Dendritic cell treated with granulocyte-macrophage colony-stimulating factor and Interleukin-4, amounts not matched to agents 40 ng/mL and 50 ng/mL, for 4 days (primary cell): ENCODE data around the gene MYOM1.

Experiments used
- H3K27ac Mint-ChIP-seq: one replicate; pipeline ENCODE4 v1.8.0; 2022; ENCODE audit warnings: mild to moderate bottlenecking, mixed read lengths
- H3K27me3 Mint-ChIP-seq: one replicate; pipeline ENCODE4 v1.8.0; 2022; ENCODE audit warnings: mild to moderate bottlenecking, mixed read lengths
- H3K36me3 Mint-ChIP-seq: one replicate; pipeline ENCODE4 v1.8.0; 2022; ENCODE audit warnings: low read depth, mixed read lengths
- H3K4me1 Mint-ChIP-seq: one replicate; pipeline ENCODE4 v1.8.0; 2022; ENCODE audit warnings: low read depth, mixed read lengths
- H3K4me3 Mint-ChIP-seq: one replicate; pipeline ENCODE4 v1.8.0; 2022; ENCODE audit warnings: mild to moderate bottlenecking, moderate library complexity, mixed read lengths
- H3K9me3 Mint-ChIP-seq: one replicate; pipeline ENCODE4 v1.8.0; 2022; ENCODE audit warnings: mixed read lengths
- intact Hi-C: fragments of 100-400 bp; cut with micrococcal nuclease; formaldehyde crosslinking; loops from one replicate; pipeline ENCODE4 v1.15.0; 2022

The MYOM1 gene

DNA sequence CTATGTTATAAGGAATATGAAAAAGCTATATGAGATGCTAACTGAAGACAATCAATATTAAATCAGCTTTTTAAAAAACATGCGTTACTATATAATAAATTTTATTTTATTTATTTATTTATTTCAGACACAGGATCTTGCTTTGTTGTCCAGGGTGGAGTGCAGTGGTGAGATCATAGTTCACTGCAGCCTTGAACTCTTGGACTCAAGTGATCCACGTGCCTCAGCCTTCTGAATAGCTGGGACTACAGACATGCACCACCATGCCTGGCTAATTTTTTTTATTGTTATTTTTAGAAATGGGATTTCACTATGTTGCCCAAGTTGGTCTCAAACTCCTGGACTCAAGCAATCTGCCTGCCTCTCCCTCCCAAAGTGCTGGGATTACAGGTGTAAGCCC, 89.4 kb downstream of the MYOM1 start:
- H3K27me3 Mint-ChIP-seq: no peaks in the 10 kb centered on the region
- no peak overlapping the region for H3K4me3 Mint-ChIP-seq
- H3K36me3 Mint-ChIP-seq: no peaks in the 10 kb centered on the region
- no peaks in the 10 kb centered on the region for H3K9me3 Mint-ChIP-seq
- peaks cover 12% of the 10 kb centered on the region for H3K4me1 Mint-ChIP-seq
- no peak overlapping the region for H3K27ac Mint-ChIP-seq
- intact Hi-C loops: no loop called here

DNA sequence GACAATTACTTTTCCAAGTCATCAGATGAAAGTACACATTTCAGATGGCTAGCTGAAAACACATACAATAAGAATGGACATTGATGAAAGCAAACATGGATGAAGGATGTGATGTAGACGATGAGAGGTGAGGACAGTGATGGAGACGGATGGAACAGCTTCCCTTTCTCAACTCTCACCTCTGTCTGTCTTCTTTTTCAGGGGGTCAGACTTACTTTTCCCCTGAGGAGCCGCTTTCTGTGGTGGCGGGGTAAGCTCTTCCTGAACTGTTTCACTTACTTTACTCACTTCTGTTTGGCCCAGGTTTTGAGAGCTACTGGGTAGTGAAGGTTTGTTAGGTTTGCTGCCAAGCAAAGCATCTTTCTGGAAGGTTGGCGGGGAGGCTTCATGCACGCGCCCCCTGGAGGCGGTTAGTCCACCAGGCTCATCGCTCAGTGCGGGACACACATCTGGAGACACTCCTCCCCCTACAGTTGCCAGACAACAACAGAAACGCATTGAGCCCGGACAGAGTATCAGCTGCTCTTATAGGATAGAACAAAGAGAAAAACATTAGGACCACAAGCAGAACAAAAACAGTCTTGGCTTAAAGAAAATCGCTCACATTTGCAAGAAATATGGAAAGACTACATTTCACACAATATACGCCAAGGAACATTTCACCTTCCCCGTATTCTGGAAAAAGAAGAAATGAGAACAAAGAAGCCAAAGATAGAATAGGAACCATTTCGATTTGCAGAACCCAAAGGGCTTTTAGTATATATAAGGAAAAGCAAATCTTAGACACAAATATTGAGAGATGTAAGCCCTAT, 90.5 kb downstream of the MYOM1 start:
- intact Hi-C loops: loop anchor here (5.0 to 10.0 kb wide), 2 partner anchors 134 to 197 kb away; no protein-coding TSS in a partner anchor
- H3K27ac Mint-ChIP-seq: peak overlapping the region; percentile 50
- no peaks in the 10 kb centered on the region for H3K36me3 Mint-ChIP-seq
- H3K27me3 Mint-ChIP-seq: no peaks in the 10 kb centered on the region
- no peaks in the 10 kb centered on the region for H3K9me3 Mint-ChIP-seq
- peak overlapping the region; percentile 64 for H3K4me3 Mint-ChIP-seq
- H3K4me1 Mint-ChIP-seq: peaks cover 12% of the 10 kb centered on the region

DNA sequence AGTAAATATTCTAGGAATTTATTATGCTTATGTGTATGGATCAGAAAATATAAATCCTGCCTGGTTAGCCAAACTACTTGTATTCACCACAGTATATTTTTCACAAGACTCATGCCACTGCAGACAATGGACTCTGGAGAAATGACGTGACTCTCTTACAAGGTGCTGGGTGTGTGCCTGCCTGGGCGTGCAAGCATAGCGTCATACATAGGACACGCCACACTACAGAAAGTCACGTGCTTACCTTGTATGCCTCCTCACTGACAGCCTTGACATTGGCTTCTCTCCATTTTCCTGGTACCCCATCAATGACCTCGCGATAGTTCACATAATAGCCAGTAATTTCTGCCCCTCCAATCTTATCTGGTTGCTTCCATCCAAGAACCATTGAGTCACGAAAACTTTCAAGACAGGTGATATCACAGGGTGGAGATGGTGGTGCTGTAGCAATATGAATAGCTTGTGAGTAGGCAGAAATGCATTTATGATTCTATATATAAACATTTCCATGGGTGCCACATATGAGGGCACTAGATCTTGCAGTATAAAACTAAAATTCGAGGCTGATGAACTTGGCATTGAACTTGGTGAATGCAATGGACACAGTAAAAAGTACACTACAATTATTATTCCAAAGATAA, 93.2 kb downstream of the MYOM1 start:
- Mint-ChIP-seq H3K4me3 (no peak overlapping the region), H3K36me3 (no peaks in the 10 kb centered on the region), H3K9me3 (no peaks in the 10 kb centered on the region), H3K4me1 (peaks cover 12% of the 10 kb centered on the region), H3K27ac (no peak overlapping the region), H3K27me3 (no peaks in the 10 kb centered on the region)
- intact Hi-C loops: loop anchor here (5.0 to 10.0 kb wide), 2 partner anchors 132 to 194 kb away; no protein-coding TSS in a partner anchor

- no peak overlapping the region for H3K4me3 Mint-ChIP-seq
- no peaks in the 10 kb centered on the region for H3K36me3 Mint-ChIP-seq
- no peak overlapping the region for H3K27ac Mint-ChIP-seq
- intact Hi-C loops: loop anchor here (5.0 to 10.0 kb wide), 2 partner anchors 130 to 193 kb away; no protein-coding TSS in a partner anchor
- peaks cover 16% of the 10 kb centered on the region for H3K4me1 Mint-ChIP-seq
- H3K9me3 Mint-ChIP-seq: no peaks in the 10 kb centered on the region
- no peaks in the 10 kb centered on the region for H3K27me3 Mint-ChIP-seq
These were observed 94.9 kb downstream of the MYOM1 start for GRCh38 chr18:3124822-3125221.

- Mint-ChIP-seq H3K4me1 (peaks cover 8% of the 10 kb centered on the region), H3K4me3 (no peak overlapping the region), H3K9me3 (no peaks in the 10 kb centered on the region), H3K27ac (no peak overlapping the region), H3K27me3 (no peaks in the 10 kb centered on the region), H3K36me3 (no peaks in the 10 kb centered on the region)
- intact Hi-C loops: loop anchor here (10.0 kb wide), 1 partner anchor 128 kb away; no protein-coding TSS in a partner anchor
These were observed 96.9 kb downstream of the MYOM1 start for GRCh38 chr18:3122851-3123250.

GRCh38 chr18:3121259-3121658, 98.5 kb downstream of the MYOM1 start:
- no peak overlapping the region for H3K4me3 Mint-ChIP-seq
- H3K27ac Mint-ChIP-seq: no peak overlapping the region
- no peaks in the 10 kb centered on the region for H3K27me3 Mint-ChIP-seq
- H3K4me1 Mint-ChIP-seq: peaks cover 8% of the 10 kb centered on the region
- intact Hi-C loops: loop anchor here (10.0 kb wide), 1 partner anchor 126 kb away; no protein-coding TSS in a partner anchor
- H3K36me3 Mint-ChIP-seq: no peaks in the 10 kb centered on the region
- no peaks in the 10 kb centered on the region for H3K9me3 Mint-ChIP-seq

GRCh38 chr18:3120356-3120755, 99.4 kb downstream of the MYOM1 start:
- intact Hi-C loops: loop anchor here (10.0 kb wide), 1 partner anchor 126 kb away; no protein-coding TSS in a partner anchor
- Mint-ChIP-seq H3K36me3 (no peaks in the 10 kb centered on the region), H3K4me1 (peaks cover 8% of the 10 kb centered on the region), H3K27ac (no peak overlapping the region), H3K27me3 (no peaks in the 10 kb centered on the region), H3K4me3 (no peak overlapping the region), H3K9me3 (no peaks in the 10 kb centered on the region)

DNA sequence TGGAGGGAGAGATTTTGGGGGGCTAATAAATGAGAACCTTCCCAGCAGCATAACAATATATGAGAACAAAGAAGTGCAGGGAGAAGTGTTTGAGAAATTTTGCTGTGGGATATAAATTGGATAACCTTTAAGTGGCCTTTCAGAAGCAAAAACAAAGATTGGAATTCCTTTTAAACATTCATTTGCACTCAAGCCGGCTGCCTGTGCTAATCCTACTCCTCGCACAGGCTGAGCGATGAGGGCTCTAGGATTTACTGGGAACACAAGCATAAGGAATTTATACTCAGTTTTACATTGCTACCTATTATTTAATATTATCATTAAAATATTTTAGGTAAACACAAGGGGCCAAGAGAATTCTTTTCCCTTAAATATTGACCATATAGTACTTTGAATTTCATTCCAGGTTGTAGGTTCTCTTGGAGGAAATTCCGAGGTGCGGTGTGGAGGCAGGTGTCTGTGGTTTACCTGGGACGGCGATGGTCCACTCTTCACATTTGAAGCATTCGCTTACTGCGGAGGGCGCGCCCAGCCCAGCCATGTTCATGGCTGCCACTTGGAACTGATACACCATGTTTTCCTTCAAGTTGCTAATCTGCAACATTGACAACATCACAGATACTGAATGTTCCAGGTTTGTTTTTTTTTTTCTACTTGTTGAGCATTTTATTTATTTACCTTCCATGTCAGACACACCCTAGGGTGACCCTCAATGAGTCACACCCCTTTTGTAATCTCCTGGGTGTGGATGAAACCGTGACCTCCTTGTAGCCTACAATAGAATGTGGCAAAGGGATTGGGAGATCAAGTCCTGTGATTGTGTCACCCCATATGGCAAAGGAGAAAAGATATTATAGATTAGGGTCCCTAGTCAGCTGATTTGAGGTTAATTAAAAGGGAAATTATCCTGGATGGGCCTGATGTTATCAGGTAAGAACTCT, 100.1 kb downstream of the MYOM1 start:
- H3K9me3 Mint-ChIP-seq: no peaks in the 10 kb centered on the region
- intact Hi-C loops: loop anchor here (10.0 kb wide), 1 partner anchor 125 kb away; no protein-coding TSS in a partner anchor
- no peaks in the 10 kb centered on the region for H3K27me3 Mint-ChIP-seq
- no peaks in the 10 kb centered on the region for H3K36me3 Mint-ChIP-seq
- H3K4me3 Mint-ChIP-seq: no peak overlapping the region
- H3K27ac Mint-ChIP-seq: no peak overlapping the region
- peaks cover 8% of the 10 kb centered on the region for H3K4me1 Mint-ChIP-seq

DNA sequence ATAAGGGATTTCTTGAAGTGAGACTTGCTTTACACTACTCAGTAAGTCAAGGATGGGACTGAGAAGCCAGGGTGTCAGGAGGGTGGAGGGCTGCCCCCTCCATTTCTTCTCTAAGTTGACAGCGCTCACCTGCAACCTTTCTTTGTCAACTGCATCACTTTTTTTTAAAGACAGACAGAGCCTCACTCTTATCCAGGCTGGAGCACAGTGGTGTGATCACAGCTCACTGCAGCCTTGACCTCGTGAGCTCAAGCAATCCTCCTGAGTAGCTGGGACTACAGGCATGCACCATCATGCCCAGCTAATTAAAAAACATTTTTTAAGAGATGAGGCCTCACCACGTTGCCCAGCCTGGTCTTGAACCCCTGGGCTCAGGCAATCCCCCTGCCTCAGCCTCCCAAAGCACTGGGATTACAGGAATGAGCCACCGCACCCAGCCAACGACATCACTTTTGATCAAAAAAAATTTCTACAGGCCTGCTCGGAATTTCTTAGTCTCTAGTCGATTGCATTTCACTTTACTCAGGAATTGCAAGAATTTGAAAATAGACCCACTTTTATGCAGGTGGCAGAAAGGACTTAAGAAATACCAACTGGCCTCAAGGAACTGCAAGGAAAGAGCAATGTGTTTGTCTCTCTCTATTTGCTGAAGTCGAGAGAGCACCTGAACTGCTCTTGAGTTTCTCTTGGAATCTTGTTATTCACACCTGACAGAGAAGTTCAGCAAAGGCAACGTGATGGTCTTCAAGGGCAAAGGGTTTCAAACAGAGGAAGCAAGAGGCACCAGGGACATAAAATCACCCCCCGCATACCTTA, 101.4 kb downstream of the MYOM1 start:
- Mint-ChIP-seq H3K36me3 (no peaks in the 10 kb centered on the region), H3K27ac (no peak overlapping the region), H3K27me3 (no peaks in the 10 kb centered on the region), H3K9me3 (no peaks in the 10 kb centered on the region), H3K4me3 (no peak overlapping the region), H3K4me1 (peaks cover 8% of the 10 kb centered on the region)
- intact Hi-C loops: no loop called here

DNA sequence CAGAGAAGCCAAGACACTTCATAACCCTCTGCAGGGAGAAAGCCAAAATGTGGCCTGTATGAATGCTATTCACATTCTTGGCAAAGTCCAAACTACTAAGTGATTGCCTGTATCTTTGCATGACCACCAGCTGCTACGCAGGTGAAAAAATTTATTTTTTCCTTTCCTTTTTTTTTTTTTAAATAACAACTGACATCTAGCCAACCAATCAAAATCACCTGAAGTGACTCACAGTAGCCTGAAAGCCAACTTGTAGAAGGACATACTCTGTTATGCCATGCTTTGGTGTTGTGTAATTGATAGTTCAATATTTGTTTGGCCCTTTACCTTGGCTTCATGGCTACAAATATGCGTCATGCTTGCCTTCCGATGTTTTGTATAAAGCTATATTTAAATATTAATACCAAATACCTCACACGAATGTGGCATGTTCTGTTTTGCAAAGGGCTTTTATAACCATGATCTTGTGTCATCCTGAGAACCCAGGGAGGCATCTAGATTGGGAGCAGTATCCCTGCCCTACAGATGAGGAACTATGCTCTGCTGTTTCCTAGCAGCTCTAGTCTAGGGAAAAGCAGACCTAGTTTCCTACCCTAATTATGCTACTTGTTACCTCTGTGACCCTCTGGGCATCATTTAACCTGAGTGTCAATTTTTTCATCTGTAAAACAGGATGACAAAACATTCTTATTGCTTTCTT, 102.1 kb downstream of the MYOM1 start:
- Mint-ChIP-seq H3K4me3 (no peak overlapping the region), H3K9me3 (no peaks in the 10 kb centered on the region), H3K27ac (no peak overlapping the region), H3K36me3 (no peaks in the 10 kb centered on the region), H3K4me1 (peaks cover 8% of the 10 kb centered on the region), H3K27me3 (no peaks in the 10 kb centered on the region)
- intact Hi-C loops: no loop called here

- peaks cover 8% of the 10 kb centered on the region for H3K4me1 Mint-ChIP-seq
- no peaks in the 10 kb centered on the region for H3K27me3 Mint-ChIP-seq
- no peaks in the 10 kb centered on the region for H3K36me3 Mint-ChIP-seq
- no peaks in the 10 kb centered on the region for H3K9me3 Mint-ChIP-seq
- intact Hi-C loops: no loop called here
- no peak overlapping the region for H3K4me3 Mint-ChIP-seq
- no peak overlapping the region for H3K27ac Mint-ChIP-seq
These were observed 104.2 kb downstream of the MYOM1 start for GRCh38 chr18:3115447-3116030.

GRCh38 chr18:3114451-3114850, 105.3 kb downstream of the MYOM1 start:
- Mint-ChIP-seq H3K9me3 (no peaks in the 10 kb centered on the region), H3K4me1 (no peaks in the 10 kb centered on the region), H3K36me3 (no peaks in the 10 kb centered on the region), H3K4me3 (no peak overlapping the region), H3K27me3 (no peaks in the 10 kb centered on the region), H3K27ac (no peak overlapping the region)
- intact Hi-C loops: no loop called here
